Cardiac muscle cell (in vitro differentiated cells and primary cell): Measurements from ENCODE around the gene TEX50. TPM values are rescaled to one million over a fixed set of nuclear protein-coding genes. Genes with fewer than 3 reads are reported as not detected.
"Not testable (repeated sequence)": the region's sequence is repeated elsewhere in the genome, so short reads cannot be mapped to it uniquely, and the experiment has no call there.

Experiments
- DNase-seq, 2 donors: peaks; one replicate each; pipeline versions ENCODE4 v3.0.0 to v3.0.0-alpha.2; 2010 to 2017; ENCODE audit warnings: low read depth in 1 of 2, low spot score in 1 of 2
- H3K27ac ChIP-seq: fragments of 200-600 bp; sonication (generic); 2 replicates; pipeline ENCODE4 v1.5.1; 2016
- H3K27me3 ChIP-seq: fragments of 200-600 bp; sonication (generic); 2 replicates; pipeline ENCODE4 v1.6.0; 2016; ENCODE audit warnings: control low read depth
- H3K36me3 ChIP-seq: fragments of 200-600 bp; sonication (generic); 2 replicates; pipeline ENCODE4 v1.5.1; 2016; ENCODE audit warnings: control low read depth
- H3K4me1 ChIP-seq: fragments of 200-600 bp; sonication (generic); 2 replicates; pipeline ENCODE4 v1.8.1; 2017; ENCODE audit warnings: low read depth, mild to moderate bottlenecking, mixed run types
- H3K4me3 ChIP-seq: fragments of 200-600 bp; sonication (generic); 2 replicates; pipeline ENCODE4 v1.5.1; 2016; ENCODE audit warnings: mild to moderate bottlenecking
- H3K9me3 ChIP-seq: fragments of 200-600 bp; sonication (generic); 2 replicates; pipeline ENCODE4 v1.5.1; 2017; ENCODE audit warnings: low read depth, mild to moderate bottlenecking, control low read depth
- polyA plus RNA-seq: library from polyadenylated mRNA; unstranded; fragments of >200 nt; fragmentation: Nextera tagmentation; extraction: Ambion mirVana; gene quantifications from 2 replicates; pipeline ENCODE4 v1.2.1, GENCODE V29; 2016
- total RNA-seq: library from RNA; depleted of rRNA; stranded (reverse); fragments of >200 nt; gene quantifications from 2 replicates; pipeline ENCODE4 v1.2.3, GENCODE V29; 2016
- TF ChIP-seq, protein P1 (sequence below): IDR thresholded peaks from 2 replicates; pipeline ENCODE4 v1.5.1; 2012; ENCODE audit warnings: low read depth, mild to moderate bottlenecking, low read length

Gene TEX50
- total and polyA plus RNA-seq, 2 experiments from 2014 or later, result not detected

DNA sequence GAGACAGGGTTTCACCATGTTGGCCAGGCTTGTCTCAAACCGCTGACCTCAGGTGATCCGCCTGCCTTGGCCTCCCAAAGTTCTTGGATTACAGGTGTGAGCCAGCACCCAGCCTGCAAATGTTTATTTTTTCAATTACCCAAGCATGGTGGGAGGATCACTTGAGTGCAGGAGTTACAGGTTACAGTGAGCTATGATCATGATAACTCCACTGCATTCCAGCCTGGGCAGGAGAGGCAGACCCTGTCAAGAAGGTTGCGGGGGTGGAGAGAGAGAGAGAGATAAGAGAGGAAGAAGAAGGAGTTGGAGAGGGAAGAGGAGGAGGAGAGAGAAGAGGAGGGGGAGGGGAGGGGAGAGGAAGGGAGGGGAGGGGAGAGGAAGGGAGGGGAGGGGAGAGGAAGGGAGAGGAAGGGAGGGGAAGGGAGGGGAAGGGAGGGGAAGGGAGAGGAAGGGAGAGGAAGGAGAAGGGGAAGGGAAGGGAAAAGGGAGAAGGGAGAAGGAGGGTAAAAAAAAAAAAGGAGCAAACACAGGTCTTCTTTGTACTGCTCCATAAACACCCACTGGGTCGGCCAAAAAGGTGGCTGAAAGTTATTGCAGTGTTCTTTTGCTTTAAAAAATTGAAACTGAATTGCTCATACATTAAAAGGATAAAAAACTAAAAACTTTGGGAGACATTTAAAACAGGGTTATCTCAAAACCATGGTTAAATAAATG lies 26.5 kb upstream of the TEX50 start:
- no peak for DNase-seq

DNA sequence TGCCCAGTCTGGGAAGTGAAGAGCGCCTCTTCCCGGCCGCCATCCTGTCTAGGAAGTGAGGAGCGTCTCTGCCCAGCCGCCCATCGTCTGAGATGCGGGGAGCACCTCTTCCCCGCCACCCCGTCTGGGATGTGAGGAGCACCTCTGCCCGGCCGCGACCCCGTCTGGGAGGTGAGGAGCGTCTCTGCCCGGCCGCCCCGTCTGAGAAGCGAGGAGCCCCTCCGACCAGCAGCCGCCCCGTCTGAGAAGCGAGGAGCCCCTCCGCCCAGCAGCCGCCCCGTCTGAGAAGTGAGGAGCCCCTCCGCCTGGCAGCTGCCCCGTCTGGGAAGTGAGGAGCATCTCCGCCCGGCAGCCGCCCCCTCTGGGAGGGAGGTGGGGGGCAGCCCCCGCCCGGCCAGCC lies 22.1 kb upstream of the TEX50 start:
- H3K27ac ChIP-seq, H3K27me3 ChIP-seq, H3K36me3 ChIP-seq, H3K9me3 ChIP-seq, DNase-seq, H3K4me1 ChIP-seq, H3K4me3 ChIP-seq: not testable (repeated sequence)

More for the DNA sequence above, 26.5 kb upstream of the TEX50 start:
- Histone ChIP-seq H3K27me3 (no peaks in the 10 kb centered on the region), H3K4me3 (no peak overlapping the region), H3K4me1 (peaks cover under 1% of the 10 kb centered on the region), H3K27ac (no peak overlapping the region), H3K36me3 (no peaks in the 10 kb centered on the region), H3K9me3 (no peaks in the 10 kb centered on the region)
- TF ChIP-seq, protein P1, sequence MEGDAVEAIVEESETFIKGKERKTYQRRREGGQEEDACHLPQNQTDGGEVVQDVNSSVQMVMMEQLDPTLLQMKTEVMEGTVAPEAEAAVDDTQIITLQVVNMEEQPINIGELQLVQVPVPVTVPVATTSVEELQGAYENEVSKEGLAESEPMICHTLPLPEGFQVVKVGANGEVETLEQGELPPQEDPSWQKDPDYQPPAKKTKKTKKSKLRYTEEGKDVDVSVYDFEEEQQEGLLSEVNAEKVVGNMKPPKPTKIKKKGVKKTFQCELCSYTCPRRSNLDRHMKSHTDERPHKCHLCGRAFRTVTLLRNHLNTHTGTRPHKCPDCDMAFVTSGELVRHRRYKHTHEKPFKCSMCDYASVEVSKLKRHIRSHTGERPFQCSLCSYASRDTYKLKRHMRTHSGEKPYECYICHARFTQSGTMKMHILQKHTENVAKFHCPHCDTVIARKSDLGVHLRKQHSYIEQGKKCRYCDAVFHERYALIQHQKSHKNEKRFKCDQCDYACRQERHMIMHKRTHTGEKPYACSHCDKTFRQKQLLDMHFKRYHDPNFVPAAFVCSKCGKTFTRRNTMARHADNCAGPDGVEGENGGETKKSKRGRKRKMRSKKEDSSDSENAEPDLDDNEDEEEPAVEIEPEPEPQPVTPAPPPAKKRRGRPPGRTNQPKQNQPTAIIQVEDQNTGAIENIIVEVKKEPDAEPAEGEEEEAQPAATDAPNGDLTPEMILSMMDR, result no peak

DNA sequence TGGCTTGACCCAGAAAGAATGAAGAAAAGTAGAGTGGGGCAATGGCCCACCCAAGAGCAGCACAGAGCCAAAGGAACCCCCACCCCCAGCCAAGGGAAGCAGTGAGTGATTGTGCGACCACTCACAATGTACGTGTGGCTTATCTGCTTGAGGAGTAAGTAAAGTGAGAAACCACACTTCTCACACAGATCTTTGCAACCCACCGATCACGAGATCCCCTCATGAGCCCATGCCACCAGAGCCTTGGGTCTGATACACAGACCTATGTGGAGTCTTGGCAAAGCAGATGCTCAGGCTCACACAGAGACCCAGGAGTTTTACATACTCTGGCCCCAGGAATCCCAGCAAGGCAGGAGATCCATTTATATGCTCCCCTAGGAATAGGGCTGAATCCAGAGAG lies 18.3 kb upstream of the TEX50 start:
- TF ChIP-seq, protein P1, result no peak
- H3K4me3 ChIP-seq, result no peak overlapping the region
- H3K4me1 ChIP-seq, result no peaks in the 10 kb centered on the region

GRCh38 chr1:173627269-173627668 lies 7.9 kb upstream of the TEX50 start:
- H3K36me3 ChIP-seq, result no peaks in the 10 kb centered on the region
- TF ChIP-seq, protein P1, result no peak
- no peak overlapping the region for H3K4me3 ChIP-seq
- no peak for DNase-seq
- no peaks in the 10 kb centered on the region for H3K4me1 ChIP-seq
- no peaks in the 10 kb centered on the region for H3K27me3 ChIP-seq
- H3K27ac ChIP-seq, result no peak overlapping the region
- H3K9me3 ChIP-seq, result no peaks in the 10 kb centered on the region

More for the DNA sequence above, 18.3 kb upstream of the TEX50 start:
- no peaks in the 10 kb centered on the region for H3K27me3 ChIP-seq
- no peaks in the 10 kb centered on the region for H3K36me3 ChIP-seq
- no peaks in the 10 kb centered on the region for H3K9me3 ChIP-seq
- no peak for DNase-seq
- no peak overlapping the region for H3K27ac ChIP-seq

GRCh38 chr1:173628888-173629287 lies 6.2 kb upstream of the TEX50 start:
- Histone ChIP-seq H3K4me1 (no peaks in the 10 kb centered on the region), H3K9me3 (no peaks in the 10 kb centered on the region), H3K4me3 (no peak overlapping the region), H3K27ac (no peak overlapping the region), H3K36me3 (no peaks in the 10 kb centered on the region), H3K27me3 (no peaks in the 10 kb centered on the region)
- peak in 1 of 2 donors; percentile 31 for DNase-seq
- TF ChIP-seq, protein P1, result peak; percentile 25

DNA sequence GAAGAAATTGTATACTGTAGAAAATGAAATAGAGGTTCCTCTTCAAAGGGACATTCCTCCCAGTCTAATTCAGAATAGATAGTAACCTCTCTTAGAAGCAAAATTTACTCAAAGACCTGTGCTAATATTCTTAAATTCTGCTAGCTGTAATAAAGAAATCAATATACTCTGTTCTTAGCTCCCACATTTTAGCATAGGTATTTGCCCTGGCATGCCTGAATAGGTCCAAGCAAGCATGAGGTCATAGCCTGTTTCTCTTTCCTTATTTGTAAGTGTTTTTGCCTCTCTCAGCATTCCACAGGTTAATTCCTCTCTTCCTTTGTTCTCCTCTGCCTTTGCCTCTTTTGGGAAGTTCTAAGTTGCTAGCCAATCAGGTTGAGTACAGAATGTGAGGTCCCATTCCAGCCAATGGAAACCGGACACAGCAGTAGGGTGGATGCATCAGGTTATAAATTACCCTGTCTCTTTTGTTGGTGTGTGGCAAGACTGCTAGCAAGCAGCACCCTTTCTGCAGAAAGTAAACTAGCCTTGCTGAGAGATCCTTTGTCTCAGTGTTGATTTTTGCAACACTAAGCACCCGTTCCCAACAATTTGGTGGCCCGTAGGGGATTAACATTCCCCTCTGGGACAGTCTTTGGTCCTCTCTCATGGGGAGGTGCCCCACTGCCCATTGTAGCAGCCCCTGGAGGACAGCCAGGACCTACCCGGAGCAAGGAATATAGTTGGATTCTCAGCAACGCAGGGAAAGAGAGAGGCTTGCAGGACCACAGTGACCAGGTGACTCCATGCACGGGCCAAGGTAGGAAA lies 2.3 kb downstream of the TEX50 start:
- not testable (repeated sequence) for H3K9me3 ChIP-seq, H3K36me3 ChIP-seq, H3K27ac ChIP-seq, H3K4me3 ChIP-seq, DNase-seq, H3K27me3 ChIP-seq
- peaks cover 25% of the 10 kb centered on the region for H3K4me1 ChIP-seq
